Activated B cell treated with CpG ODN at 0.5 μM for 24 hours (primary cell): ENCODE results near the gene TSPAN15. TPM values are rescaled to one million over a fixed set of nuclear protein-coding genes. Genes with fewer than 3 reads are reported as not detected.

ENCODE experiments used
- ATAC-seq: fragments of 200-7000 bp; cut with Tn5 transposase; one replicate; pipeline ENCODE4 v1.10.0; 2021; ENCODE audit warnings: low read depth, mild to moderate bottlenecking, moderate library complexity
- CTCF ChIA-PET: fragments of 350-600 bp; sonication (Branson Sonifier 250); formaldehyde crosslinking; loops from one replicate; lab custom pipeline; 2021; ENCODE audit warnings: antibody characterized with exemption; lab: Charles Lee
- POLR2A ChIA-PET: fragments of 350-600 bp; sonication (Branson Sonifier 250); formaldehyde crosslinking; loops from one replicate; lab custom pipeline; 2021; ENCODE audit warnings: antibody characterized with exemption; lab: Charles Lee
- DNase-seq: peaks from one replicate; pipeline ENCODE4 v3.0.0; 2022
- H3K27ac Mint-ChIP-seq: one replicate; pipeline ENCODE4 v1.8.0; 2020; ENCODE audit warnings: mixed read lengths
- H3K27me3 Mint-ChIP-seq: one replicate; pipeline ENCODE4 v1.8.0; 2021; ENCODE audit warnings: mixed read lengths
- H3K36me3 Mint-ChIP-seq: one replicate; pipeline ENCODE4 v1.8.0; 2021; ENCODE audit warnings: low read depth, mixed read lengths
- H3K4me1 Mint-ChIP-seq: one replicate; pipeline ENCODE4 v1.8.0; 2021; ENCODE audit warnings: mixed read lengths
- H3K4me3 Mint-ChIP-seq: one replicate; pipeline ENCODE4 v1.8.0; 2020; ENCODE audit warnings: mild to moderate bottlenecking, mixed read lengths
- H3K9me3 Mint-ChIP-seq: one replicate; pipeline ENCODE4 v1.8.0; 2020; ENCODE audit warnings: mixed read lengths
- intact Hi-C: fragments of 100-400 bp; cut with micrococcal nuclease; formaldehyde crosslinking; loops from one replicate; pipeline ENCODE4 v1.15.1; 2024
- total RNA-seq: library from RNA; stranded (reverse); gene quantifications from 2 replicates; pipeline ENCODE4 v1.2.3, GENCODE V29; 2022
- TF ChIP-seq, protein P1 (sequence below): fragments of 200-600 bp; IDR thresholded peaks from one replicate; pipeline ENCODE4 v1.8.0; 2022; ENCODE audit warnings: antibody characterized with exemption, mild to moderate bottlenecking

Gene TSPAN15
- total RNA-seq, 1 donor from 2014 or later, result 0.35 TPM

DNA sequence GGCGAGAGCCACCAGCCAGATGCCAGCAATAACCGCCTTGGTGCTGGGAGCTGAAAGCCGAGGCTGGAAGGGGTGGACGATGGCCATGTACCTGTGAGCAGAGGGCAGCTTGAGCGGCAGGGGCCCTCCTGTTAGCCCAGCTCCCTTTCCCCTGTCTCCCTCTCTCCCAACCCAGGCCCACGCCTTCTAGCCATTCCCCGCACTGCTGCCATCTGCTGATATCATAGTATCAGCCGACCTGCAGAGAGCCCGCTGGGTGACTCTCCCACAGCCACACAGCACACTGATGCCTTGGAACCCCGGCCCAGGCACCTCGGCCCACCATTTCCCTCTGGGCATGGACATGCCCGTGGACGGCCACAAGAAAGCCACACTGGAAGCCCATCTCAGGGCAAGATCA, 36.2 kb upstream of the TSPAN15 start:
- peaks cover 16% of the 10 kb centered on the region for H3K27me3 Mint-ChIP-seq
- TF ChIP-seq, protein P1, sequence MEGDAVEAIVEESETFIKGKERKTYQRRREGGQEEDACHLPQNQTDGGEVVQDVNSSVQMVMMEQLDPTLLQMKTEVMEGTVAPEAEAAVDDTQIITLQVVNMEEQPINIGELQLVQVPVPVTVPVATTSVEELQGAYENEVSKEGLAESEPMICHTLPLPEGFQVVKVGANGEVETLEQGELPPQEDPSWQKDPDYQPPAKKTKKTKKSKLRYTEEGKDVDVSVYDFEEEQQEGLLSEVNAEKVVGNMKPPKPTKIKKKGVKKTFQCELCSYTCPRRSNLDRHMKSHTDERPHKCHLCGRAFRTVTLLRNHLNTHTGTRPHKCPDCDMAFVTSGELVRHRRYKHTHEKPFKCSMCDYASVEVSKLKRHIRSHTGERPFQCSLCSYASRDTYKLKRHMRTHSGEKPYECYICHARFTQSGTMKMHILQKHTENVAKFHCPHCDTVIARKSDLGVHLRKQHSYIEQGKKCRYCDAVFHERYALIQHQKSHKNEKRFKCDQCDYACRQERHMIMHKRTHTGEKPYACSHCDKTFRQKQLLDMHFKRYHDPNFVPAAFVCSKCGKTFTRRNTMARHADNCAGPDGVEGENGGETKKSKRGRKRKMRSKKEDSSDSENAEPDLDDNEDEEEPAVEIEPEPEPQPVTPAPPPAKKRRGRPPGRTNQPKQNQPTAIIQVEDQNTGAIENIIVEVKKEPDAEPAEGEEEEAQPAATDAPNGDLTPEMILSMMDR, result no peak
- no peaks in the 10 kb centered on the region for H3K36me3 Mint-ChIP-seq
- intact Hi-C loops, result no loop called here
- no peaks in the 10 kb centered on the region for H3K9me3 Mint-ChIP-seq
- DNase-seq, result no peak
- H3K4me1 Mint-ChIP-seq, result peaks cover 10% of the 10 kb centered on the region
- ATAC-seq, result no peak
- H3K27ac Mint-ChIP-seq, result no peak overlapping the region
- no peak overlapping the region for H3K4me3 Mint-ChIP-seq
- CTCF ChIA-PET, result no interaction called here
- POLR2A ChIA-PET, result no interaction called here

DNA sequence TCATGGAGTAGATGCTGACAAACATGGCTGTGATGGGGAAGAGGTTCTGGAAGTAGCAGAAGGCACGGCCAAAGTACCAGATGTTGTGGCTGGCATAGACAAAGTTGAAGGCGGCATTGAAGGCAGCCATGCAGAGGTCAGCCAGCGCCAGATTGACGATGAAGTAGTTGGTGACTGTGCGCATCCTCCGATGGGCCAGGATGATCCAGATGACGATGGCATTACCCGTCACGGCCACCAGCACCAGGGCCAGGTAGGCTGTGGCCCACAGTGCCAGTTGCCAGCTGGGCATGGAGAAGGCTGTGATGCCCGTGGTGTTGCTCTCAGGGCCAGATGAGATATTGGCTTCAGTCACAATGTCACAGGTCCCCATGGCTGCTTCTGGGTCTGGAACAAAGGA, 35.3 kb upstream of the TSPAN15 start:
- ATAC-seq (no peak), DNase-seq (no peak)
- H3K27ac Mint-ChIP-seq, result no peak overlapping the region
- H3K9me3 Mint-ChIP-seq, result no peaks in the 10 kb centered on the region
- H3K4me3 Mint-ChIP-seq, result no peak overlapping the region
- POLR2A ChIA-PET, result no interaction called here
- H3K36me3 Mint-ChIP-seq, result no peaks in the 10 kb centered on the region
- H3K4me1 Mint-ChIP-seq, result peaks cover 3% of the 10 kb centered on the region
- CTCF ChIA-PET, result no interaction called here
- TF ChIP-seq, protein P1, result no peak
- H3K27me3 Mint-ChIP-seq, result peaks cover 16% of the 10 kb centered on the region
- intact Hi-C loops, result no loop called here

DNA sequence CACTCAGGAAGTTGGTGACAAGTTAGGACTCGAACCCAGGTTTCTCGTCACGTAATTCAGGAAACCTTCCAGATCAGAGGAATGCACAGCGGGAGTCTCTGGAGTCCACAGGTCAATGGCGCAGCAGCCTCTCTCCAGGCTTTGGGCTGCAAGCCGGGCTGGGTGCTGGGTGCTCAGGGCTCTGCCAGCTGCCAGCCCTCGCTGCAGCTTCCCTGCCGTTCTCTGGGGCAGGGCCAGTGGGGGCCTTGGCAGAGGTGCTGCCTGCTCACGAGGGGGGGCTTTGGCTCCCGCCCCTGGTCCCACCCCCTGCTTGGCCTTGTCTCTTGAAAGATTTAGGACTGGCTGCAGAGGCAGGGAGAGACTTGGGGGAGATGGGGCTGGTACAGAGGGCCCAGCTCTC, 34.6 kb upstream of the TSPAN15 start, which contains the start of gene TACR2:
Gene TACR2 (minus strand): TSS at position 224 of the 400 bp plus-strand sequence. CDS start 595 bp downstream, outside the sequence.
- H3K36me3 Mint-ChIP-seq, result no peaks in the 10 kb centered on the region

DNA sequence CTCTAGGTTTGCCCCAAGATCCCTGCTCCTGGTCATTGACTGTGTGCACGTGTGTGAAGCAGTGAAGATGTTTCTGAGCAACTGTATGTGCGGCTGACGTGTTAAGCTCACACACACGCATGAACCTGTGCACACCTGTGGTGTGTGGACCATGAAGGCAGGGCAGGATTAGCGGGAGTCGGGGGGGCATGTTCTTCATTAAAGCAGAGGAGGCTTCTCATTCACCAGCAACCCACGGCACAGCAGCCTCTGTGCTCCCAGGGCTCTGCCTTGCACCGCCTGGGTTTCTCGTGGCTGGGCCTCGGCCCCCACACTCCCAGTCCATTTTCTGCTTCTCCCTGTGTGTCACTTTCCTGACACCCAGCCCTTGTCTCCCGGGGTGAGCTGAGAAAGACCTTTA, 33.7 kb upstream of the TSPAN15 start:
- ChIA-PET CTCF (no interaction called here), POLR2A (interaction anchor here (0.8 kb wide), 1 partner anchor 206 kb away, joined by 10 read pairs; no protein-coding TSS in a partner anchor)
- no peaks in the 10 kb centered on the region for H3K9me3 Mint-ChIP-seq
- H3K27me3 Mint-ChIP-seq, result peaks cover 19% of the 10 kb centered on the region
- no peaks in the 10 kb centered on the region for H3K36me3 Mint-ChIP-seq
- H3K4me1 Mint-ChIP-seq, result peaks cover 2% of the 10 kb centered on the region
- H3K27ac Mint-ChIP-seq, result no peak overlapping the region
- TF ChIP-seq, protein P1, result no peak
- DNase-seq (no peak), ATAC-seq (no peak)
- intact Hi-C loops, result no loop called here
- no peak overlapping the region for H3K4me3 Mint-ChIP-seq

More for the DNA sequence above, 34.6 kb upstream of the TSPAN15 start, which contains the start of gene TACR2:
- H3K27me3 Mint-ChIP-seq, result peaks cover 16% of the 10 kb centered on the region
- H3K9me3 Mint-ChIP-seq, result no peaks in the 10 kb centered on the region
- intact Hi-C loops, result no loop called here
- POLR2A ChIA-PET, result interaction anchor here (0.8 kb wide), 1 partner anchor 205 kb away, joined by 10 read pairs; no protein-coding TSS in a partner anchor
- no peak within 1 kb of the TSS for H3K27ac Mint-ChIP-seq
- peaks cover 2% of the 10 kb centered on the region for H3K4me1 Mint-ChIP-seq
- ATAC-seq (no peak), DNase-seq (no peak)
- H3K4me3 Mint-ChIP-seq, result no peak within 1 kb of the TSS
- TF ChIP-seq, protein P1, result no peak
- CTCF ChIA-PET, result no interaction called here

- Mint-ChIP-seq H3K9me3 (no peaks in the 10 kb centered on the region), H3K27me3 (peaks cover 21% of the 10 kb centered on the region), H3K4me3 (no peak overlapping the region), H3K4me1 (peaks cover under 1% of the 10 kb centered on the region), H3K36me3 (no peaks in the 10 kb centered on the region), H3K27ac (no peak overlapping the region)
- POLR2A ChIA-PET, result no interaction called here
- no peak for DNase-seq
- TF ChIP-seq, protein P1, result no peak
- ATAC-seq, result no peak
- intact Hi-C loops, result no loop called here
- CTCF ChIA-PET, result no interaction called here
Observed at GRCh38 chr10:69418052-69418752, 33.1 kb upstream of the TSPAN15 start.
